DND-41 (cell line): ENCODE data around the gene SUV39H1.
A peak's percentile ranks its signal among the peaks of the same experiment; 100 is the strongest.
"Not testable (repeated sequence)": the region's sequence is repeated elsewhere in the genome, so short reads cannot be mapped to it uniquely, and the experiment has no call there.

Experiments
- ATAC-seq: fragments of 200-7000 bp; cut with Tn5 transposase; 3 replicates; pipeline ENCODE4 v1.9.1; 2021; ENCODE audit warnings: low read depth; ENCODE audit not compliant: insufficient read depth
- DNase-seq: peaks from one replicate; pipeline ENCODE4 v3.0.0-alpha.2; 2020
- H2AFZ ChIP-seq: 2 replicates; pipeline ENCODE4 v1.6.0; 2012; ENCODE audit warnings: low read depth, low read length
- H3K27ac ChIP-seq: 2 replicates; pipeline ENCODE4 v1.5.1; 2012; ENCODE audit warnings: low read length, inconsistent platforms
- H3K27me3 ChIP-seq: fragments of 200-600 bp; sonication (generic); 2 replicates; pipeline ENCODE4 v1.6.0; 2012; ENCODE audit warnings: low read length, mild to moderate bottlenecking, inconsistent platforms; ENCODE audit not compliant: insufficient read depth, poor library complexity
- H3K36me3 ChIP-seq: 2 replicates; pipeline ENCODE4 v1.5.1; 2012; ENCODE audit warnings: low read length, inconsistent platforms; ENCODE audit not compliant: insufficient read depth
- H3K4me1 ChIP-seq: 2 replicates; pipeline ENCODE4 v1.5.1; 2012; ENCODE audit warnings: mild to moderate bottlenecking, low read length; ENCODE audit not compliant: insufficient read depth
- H3K4me2 ChIP-seq: 2 replicates; pipeline ENCODE4 v1.6.0; 2012; ENCODE audit warnings: mild to moderate bottlenecking, moderate library complexity, low read length, inconsistent platforms; ENCODE audit not compliant: insufficient read depth
- H3K4me3 ChIP-seq, 2 experiments: fragments of 200-600 bp in 1 of 2; shearing (Covaris generic) in 1 of 2; 2 replicates each; pipeline ENCODE4 v1.5.1; 2012 to 2016; ENCODE audit warnings: inconsistent platforms in 2 of 2, low read length in 2 of 2, mild to moderate bottlenecking in 2 of 2, low read depth in 1 of 2, moderate library complexity in 1 of 2
- H3K79me2 ChIP-seq: 2 replicates; pipeline ENCODE4 v1.6.0; 2012; ENCODE audit warnings: low read length, inconsistent platforms; ENCODE audit not compliant: insufficient read depth
- H3K9ac ChIP-seq: 2 replicates; pipeline ENCODE4 v1.6.0; 2012; ENCODE audit warnings: low read depth, mild to moderate bottlenecking, inconsistent platforms, low read length, moderate library complexity
- H3K9me3 ChIP-seq: 2 replicates; pipeline ENCODE4 v1.5.1; 2012; ENCODE audit warnings: low read length, moderate library complexity, mild to moderate bottlenecking, inconsistent platforms; ENCODE audit not compliant: insufficient read depth, severe bottlenecking
- H4K20me1 ChIP-seq: 2 replicates; pipeline ENCODE4 v1.6.0; 2012; ENCODE audit warnings: low read length; ENCODE audit not compliant: insufficient read depth
- EZH2 ChIP-seq: IDR thresholded peaks from 3 replicates; pipeline ENCODE4 v1.6.1; 2012; ENCODE audit warnings: borderline replicate concordance, low read depth, mild to moderate bottlenecking, moderate library complexity, low read length, inconsistent platforms; ENCODE audit not compliant: severe bottlenecking
- TF ChIP-seq, protein P1 (sequence below): IDR thresholded peaks from 2 replicates; pipeline ENCODE4 v1.5.1; 2012; ENCODE audit warnings: borderline replicate concordance, low read length, moderate library complexity, mild to moderate bottlenecking; ENCODE audit not compliant: poor library complexity, severe bottlenecking; ENCODE audit errors: extremely low read depth

Gene SUV39H1

DNA sequence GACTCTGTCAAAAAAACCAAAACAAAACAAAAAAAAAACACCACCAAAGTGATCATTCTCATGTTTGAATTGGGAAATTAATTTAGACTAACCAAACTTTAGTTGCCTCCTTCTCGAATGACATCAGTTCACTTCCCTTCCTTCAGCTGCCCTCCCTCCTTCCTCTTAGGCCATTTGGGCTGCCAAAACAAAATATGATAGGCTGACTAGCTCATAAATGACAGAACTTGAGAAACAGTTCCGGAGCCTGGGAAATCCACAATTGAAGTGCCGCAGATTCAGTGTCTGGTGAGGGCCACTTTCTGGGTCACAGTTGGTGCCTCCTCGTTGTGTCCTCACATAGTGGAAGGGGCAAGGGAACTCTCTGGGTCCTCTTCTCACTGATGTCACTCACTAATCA is 29.0 kb upstream of the SUV39H1 start:
- no peak for ATAC-seq

GRCh38 chrX:48668187-48668586 is 28.3 kb upstream of the SUV39H1 start:
- H2AFZ ChIP-seq, H3K9me3 ChIP-seq, H3K79me2 ChIP-seq, H3K9ac ChIP-seq, H3K27me3 ChIP-seq, H3K4me3 ChIP-seq, H3K36me3 ChIP-seq, H3K4me2 ChIP-seq, H3K4me1 ChIP-seq, ATAC-seq, DNase-seq, H3K27ac ChIP-seq, H4K20me1 ChIP-seq: not testable (repeated sequence)

More for the DNA sequence above, 29.0 kb upstream of the SUV39H1 start:
- H3K27ac ChIP-seq, result no peak overlapping the region
- no peak overlapping the region for H3K9ac ChIP-seq
- no peaks in the 10 kb centered on the region for H3K36me3 ChIP-seq
- no peak overlapping the region for H3K4me3 ChIP-seq
- H3K9me3 ChIP-seq, result no peaks in the 10 kb centered on the region
- no peaks in the 10 kb centered on the region for H3K4me1 ChIP-seq
- no peak overlapping the region for H2AFZ ChIP-seq
- H4K20me1 ChIP-seq, result no peaks in the 10 kb centered on the region
- no peaks in the 10 kb centered on the region for H3K79me2 ChIP-seq
- no peak overlapping the region for H3K4me2 ChIP-seq
- TF ChIP-seq, protein P1, sequence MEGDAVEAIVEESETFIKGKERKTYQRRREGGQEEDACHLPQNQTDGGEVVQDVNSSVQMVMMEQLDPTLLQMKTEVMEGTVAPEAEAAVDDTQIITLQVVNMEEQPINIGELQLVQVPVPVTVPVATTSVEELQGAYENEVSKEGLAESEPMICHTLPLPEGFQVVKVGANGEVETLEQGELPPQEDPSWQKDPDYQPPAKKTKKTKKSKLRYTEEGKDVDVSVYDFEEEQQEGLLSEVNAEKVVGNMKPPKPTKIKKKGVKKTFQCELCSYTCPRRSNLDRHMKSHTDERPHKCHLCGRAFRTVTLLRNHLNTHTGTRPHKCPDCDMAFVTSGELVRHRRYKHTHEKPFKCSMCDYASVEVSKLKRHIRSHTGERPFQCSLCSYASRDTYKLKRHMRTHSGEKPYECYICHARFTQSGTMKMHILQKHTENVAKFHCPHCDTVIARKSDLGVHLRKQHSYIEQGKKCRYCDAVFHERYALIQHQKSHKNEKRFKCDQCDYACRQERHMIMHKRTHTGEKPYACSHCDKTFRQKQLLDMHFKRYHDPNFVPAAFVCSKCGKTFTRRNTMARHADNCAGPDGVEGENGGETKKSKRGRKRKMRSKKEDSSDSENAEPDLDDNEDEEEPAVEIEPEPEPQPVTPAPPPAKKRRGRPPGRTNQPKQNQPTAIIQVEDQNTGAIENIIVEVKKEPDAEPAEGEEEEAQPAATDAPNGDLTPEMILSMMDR, result no peak
- no peak for TF ChIP-seq EZH2
- no peak for DNase-seq
- no peaks in the 10 kb centered on the region for H3K27me3 ChIP-seq

- H3K9ac ChIP-seq, result peak overlapping the region; percentile 97
- peak overlapping the region; percentile 86 for H2AFZ ChIP-seq
- DNase-seq, result peak; percentile 92
- H3K4me2 ChIP-seq, result peak overlapping the region; percentile 87
- no peaks in the 10 kb centered on the region for H3K27me3 ChIP-seq
- no peaks in the 10 kb centered on the region; the same call in 1 of the 2 replicates for H3K36me3 ChIP-seq
- peak overlapping the region; percentile 91 to 97 for H3K4me3 ChIP-seq
- no peak for TF ChIP-seq EZH2
- TF ChIP-seq, protein P1, result no peak
- no peaks in the 10 kb centered on the region for H4K20me1 ChIP-seq
- peaks cover 18% of the 10 kb centered on the region for H3K79me2 ChIP-seq
- H3K4me1 ChIP-seq, result peaks cover 20% of the 10 kb centered on the region
- no peaks in the 10 kb centered on the region for H3K9me3 ChIP-seq
- H3K27ac ChIP-seq, result peak overlapping the region; percentile 92
- peak; percentile 94 for ATAC-seq
Measured at GRCh38 chrX:48676106-48676892, 20.2 kb upstream of the SUV39H1 start.

DNA sequence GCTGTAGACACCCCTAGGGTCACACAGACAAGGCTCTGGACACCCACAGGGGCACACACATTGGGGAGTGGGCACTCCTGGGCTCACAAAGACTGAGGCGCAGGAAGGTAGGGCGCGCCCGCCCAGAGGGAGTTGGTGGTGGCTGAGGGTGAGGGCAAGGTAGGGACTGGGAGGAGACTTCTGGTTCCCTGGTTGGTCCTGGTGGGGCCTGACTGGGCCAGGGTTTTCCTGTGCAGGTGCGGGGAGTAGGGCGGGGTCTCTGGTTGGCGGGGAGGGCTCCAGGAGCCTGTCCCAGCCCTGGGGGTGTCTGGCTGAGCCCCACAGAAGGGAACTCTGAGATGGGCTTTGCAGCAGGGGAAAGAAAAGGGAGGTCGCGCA is 19.7 kb upstream of the SUV39H1 start:
- ATAC-seq, result peak; percentile 35
- Histone ChIP-seq H3K4me2 (peak overlapping the region; percentile 83), H3K79me2 (peaks cover 18% of the 10 kb centered on the region), H3K9ac (peak overlapping the region; percentile 97), H3K9me3 (no peaks in the 10 kb centered on the region), H3K4me1 (peaks cover 20% of the 10 kb centered on the region), H3K36me3 (no peaks in the 10 kb centered on the region; the same call in 1 of the 2 replicates), H4K20me1 (no peaks in the 10 kb centered on the region), H3K4me3 (peak overlapping the region; percentile 91 to 97), H2AFZ (peak overlapping the region; percentile 75; the same call in 1 of the 2 replicates), H3K27ac (peak overlapping the region; percentile 92), H3K27me3 (no peaks in the 10 kb centered on the region)
- TF ChIP-seq, protein P1, result no peak
- TF ChIP-seq EZH2, result no peak
- peak; percentile 45 for DNase-seq
